NCI-H2107 (cell line): ENCODE results near the gene VEPH1.

Source experiments
- DNase-seq: peaks from one replicate; lab custom pipeline; 2025; lab: John Stamatoyannopoulos, UW

Gene VEPH1

GRCh38 chr3:157502916-157503595 lies at the start of gene VEPH1:
Gene VEPH1, minus strand, starts transcription at chr3:157503416. Its CDS starts 8,067 bp downstream, at chr3:157495349.
- no peak for DNase-seq

DNA sequence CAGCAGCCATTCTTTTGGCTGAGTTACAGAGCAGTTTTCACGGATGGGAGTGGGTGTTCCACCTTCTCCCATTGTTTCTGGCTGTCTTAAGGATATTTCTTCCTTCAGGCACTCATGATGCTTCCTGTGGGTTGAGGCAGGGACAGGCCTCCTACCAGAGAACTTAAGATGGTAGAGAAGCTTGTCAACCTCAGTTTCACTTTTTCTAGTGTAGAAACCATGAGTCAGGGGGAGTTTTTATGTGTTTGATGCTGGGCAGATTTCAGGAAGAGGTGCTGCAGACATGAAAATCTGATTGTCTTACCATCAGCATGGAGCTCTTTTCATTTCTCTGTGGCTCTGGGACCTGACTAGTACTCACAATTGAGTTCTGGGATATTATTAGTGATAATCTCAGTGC lies 48.7 kb upstream of the VEPH1 start:
- no peak for DNase-seq

DNA sequence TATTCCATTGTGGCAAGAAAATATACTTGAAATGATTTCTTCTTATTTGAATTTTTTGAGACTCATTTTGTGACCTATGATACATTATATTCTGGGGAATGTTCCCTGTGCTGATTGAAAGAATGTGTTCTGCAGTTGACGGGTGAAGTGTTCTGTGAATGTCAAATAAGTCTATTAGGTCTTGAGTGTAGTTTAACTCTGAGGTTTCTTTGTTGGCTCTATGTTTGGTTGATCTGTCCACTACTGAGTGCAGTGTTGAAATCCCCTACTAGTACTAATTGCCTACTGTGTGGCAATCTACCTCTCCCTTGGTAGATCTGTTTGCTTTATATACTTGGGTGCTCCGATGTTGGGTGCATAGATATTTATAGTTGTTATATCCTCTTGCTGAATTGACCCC lies 46.3 kb upstream of the VEPH1 start:
- DNase-seq, result no peak

GRCh38 chr3:157544501-157545130 lies 41.4 kb upstream of the VEPH1 start:
- DNase-seq, result no peak

DNA sequence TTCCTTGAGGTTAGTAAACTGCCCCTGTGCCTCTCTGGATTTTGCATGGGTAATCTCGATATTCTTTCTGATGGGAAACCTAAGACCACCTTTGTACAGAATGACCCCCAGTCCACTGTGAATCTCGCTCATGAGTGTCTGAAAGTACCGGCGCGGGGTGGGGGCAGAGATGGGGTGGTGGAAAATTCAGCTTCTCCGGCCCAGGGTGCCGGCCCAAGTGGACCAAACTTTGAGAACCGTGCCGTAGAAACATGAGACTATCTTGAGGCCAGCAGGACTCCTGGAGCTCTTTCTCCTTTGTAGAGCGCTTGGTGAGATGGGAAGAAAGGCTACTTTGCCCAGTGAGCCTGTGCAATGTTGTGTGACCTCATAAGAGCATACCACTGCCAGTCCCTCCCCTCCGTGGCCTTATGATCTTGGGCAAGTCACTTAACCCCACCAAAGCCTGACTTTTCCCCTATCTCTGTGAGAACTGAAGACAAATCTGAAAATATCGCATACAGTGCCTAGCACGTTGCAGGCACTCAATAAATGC lies 40.4 kb upstream of the VEPH1 start:
- DNase-seq, result no peak

- DNase-seq, result no peak
Measured at GRCh38 chr3:157542711-157543500, 39.7 kb upstream of the VEPH1 start.

GRCh38 chr3:157541506-157542236 lies 38.5 kb upstream of the VEPH1 start:
- DNase-seq, result no peak

DNA sequence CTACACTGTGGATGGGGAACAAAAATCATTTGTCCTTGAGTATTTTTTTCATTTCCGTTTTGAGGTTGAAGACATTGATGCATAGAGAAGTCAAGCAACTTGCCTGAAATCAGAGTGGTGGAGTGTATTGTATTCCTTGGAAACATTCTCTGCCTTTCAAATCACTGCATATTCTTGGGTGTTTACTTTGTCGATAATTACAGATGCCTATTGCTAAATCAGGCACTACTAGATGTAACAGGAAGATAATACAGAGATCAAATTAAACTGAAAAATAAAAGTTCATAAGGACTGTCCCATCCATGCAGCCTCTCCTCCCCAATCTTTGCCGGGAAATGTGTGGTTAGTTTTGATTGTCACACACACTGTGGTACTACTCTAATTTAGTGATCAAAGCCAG lies 37.4 kb upstream of the VEPH1 start:
- DNase-seq, result no peak

DNA sequence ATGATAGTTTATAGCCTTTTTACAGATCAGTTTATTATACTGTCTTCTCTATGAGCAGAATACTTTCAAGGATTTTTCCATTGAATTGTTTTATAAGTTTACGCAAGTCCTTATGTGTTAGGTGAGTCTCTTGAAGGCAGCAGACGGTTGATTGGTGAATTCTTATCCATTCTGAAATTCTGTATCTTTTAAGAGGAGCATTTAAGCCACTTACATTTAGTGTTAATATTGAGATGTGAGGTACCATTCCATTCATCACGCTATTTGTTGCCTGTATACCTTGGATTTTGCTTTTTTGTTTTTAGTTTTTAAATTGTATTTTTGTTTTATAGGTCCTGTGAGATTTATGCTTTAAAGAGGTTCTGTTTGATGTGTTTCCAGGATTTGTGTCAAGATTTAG lies 32.5 kb upstream of the VEPH1 start:
- DNase-seq, result no peak

DNA sequence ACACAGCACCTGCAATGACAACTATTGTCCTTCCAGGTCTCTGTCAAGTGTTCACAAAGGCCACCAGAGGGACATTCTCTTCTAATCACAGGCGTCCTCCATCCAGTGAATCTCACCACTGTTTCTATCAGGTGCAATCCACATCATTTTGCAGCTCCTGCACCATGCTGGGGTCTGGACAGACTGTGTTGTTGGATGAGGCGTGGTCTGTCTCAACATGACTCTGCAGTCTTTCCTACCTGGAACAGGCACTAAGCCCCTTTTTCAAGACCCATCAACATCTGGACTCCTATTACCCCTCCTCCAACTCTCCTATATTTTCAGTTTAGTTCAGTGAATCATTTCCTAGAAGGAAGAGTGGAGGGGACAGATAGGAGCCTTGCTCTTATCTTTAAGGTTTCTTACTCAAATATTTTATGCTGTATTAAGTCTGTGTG lies 31.5 kb upstream of the VEPH1 start:
- DNase-seq, result no peak

- DNase-seq, result no peak
Measured at GRCh38 chr3:157533298-157534070, 30.3 kb upstream of the VEPH1 start.

GRCh38 chr3:157532529-157533297 lies 29.5 kb upstream of the VEPH1 start:
- peak; percentile 55 for DNase-seq

DNA sequence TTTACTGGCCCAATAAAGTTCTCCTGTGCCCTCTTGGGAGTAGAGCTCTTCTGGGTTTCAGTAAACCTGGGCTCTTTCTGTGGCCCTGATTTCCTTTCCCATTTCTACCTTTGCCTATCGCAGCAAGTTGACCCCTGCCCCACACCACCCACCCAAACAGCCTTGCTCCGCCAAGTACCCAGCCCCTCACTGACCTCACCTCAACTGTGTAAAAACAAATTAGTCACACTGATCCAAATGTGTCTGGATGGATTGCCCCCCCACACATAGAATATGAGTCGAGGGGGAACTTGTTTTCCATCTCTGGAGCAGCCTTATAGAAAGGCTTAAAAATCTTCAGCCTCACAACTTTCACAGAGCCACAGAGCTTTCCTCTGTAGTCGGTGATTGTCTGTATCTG lies 28.6 kb upstream of the VEPH1 start:
- no peak for DNase-seq

- DNase-seq, result no peak
Measured at GRCh38 chr3:157531301-157531660, 28.1 kb upstream of the VEPH1 start.

- no peak for DNase-seq
Measured at GRCh38 chr3:157530637-157531300, 27.6 kb upstream of the VEPH1 start.

- no peak for DNase-seq
Measured at GRCh38 chr3:157529751-157530150, 26.5 kb upstream of the VEPH1 start.

GRCh38 chr3:157529085-157529484 lies 25.9 kb upstream of the VEPH1 start:
- no peak for DNase-seq

DNA sequence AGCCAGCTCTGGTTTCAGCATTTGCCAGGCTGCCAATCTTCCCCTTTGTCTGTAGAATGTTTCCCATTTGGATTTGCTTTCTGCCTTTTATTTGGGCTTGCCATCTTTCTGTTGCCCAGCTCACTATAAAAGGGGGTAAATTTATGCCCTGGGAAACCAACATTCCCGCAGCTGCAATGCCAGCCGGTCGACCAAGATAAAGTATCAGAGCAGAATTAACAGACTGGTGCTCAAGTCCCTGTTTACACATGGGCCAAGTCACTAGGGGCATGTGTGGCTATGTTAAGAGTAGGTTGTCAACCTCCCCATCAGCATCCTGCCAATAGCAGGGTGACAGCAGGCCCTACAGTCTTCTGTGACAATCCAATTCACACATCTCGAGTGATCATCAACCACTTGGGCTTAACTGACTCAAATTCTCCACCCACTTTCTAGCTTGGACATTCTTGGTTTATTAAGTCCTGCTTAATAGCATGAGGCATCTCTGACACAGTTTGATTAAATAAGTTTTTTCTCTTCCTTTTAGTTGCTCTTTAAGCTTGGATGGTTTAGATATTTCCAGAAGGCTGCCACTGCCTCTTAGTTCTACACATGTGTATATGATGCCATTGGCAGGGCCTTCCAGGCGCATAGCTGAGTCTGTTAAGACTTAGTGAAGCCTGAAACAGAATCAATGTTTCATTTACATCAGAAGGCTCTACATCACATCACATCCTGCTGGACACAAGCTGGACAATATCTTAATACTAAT lies 24.1 kb upstream of the VEPH1 start:
- DNase-seq, result no peak

- no peak for DNase-seq
Measured at GRCh38 chr3:157526036-157526435, 22.8 kb upstream of the VEPH1 start.
